Cerebellar nuclear complex (tissue), 1 donor: Measurements from ENCODE around the gene C20orf144.
"Not testable (repeated sequence)": the region's sequence is repeated elsewhere in the genome, so short reads cannot be mapped to it uniquely, and the experiment has no call there.

Experiments
- DNase-seq, 2 experiments: peaks; one replicate each; lab custom pipeline; 2025; lab: John Stamatoyannopoulos, UW

C20orf144 gene

GRCh38 chr20:33662172-33662571 lies at the start of gene C20orf144:
Gene C20orf144, plus strand, starts transcription at chr20:33662327. Its CDS starts 19 bp downstream, at chr20:33662346.
- DNase-seq, result no peak

- no peak for DNase-seq
Observed at GRCh38 chr20:33621717-33622400, 40.3 kb upstream of the C20orf144 start.

- no peak for DNase-seq
Observed at GRCh38 chr20:33622705-33623365, 39.3 kb upstream of the C20orf144 start.

- no peak for DNase-seq
Observed at GRCh38 chr20:33624399-33624798, 37.7 kb upstream of the C20orf144 start.

GRCh38 chr20:33626190-33626589 lies 35.9 kb upstream of the C20orf144 start:
- no peak for DNase-seq

GRCh38 chr20:33627577-33628216 lies 34.4 kb upstream of the C20orf144 start:
- no peak for DNase-seq

- DNase-seq, result no peak
Observed at GRCh38 chr20:33629533-33629932, 32.6 kb upstream of the C20orf144 start.

GRCh38 chr20:33629979-33630378 lies 32.1 kb upstream of the C20orf144 start:
- no peak for DNase-seq

GRCh38 chr20:33630507-33630906 lies 31.6 kb upstream of the C20orf144 start:
- DNase-seq, result no peak

- DNase-seq, result not testable (repeated sequence)
Observed at GRCh38 chr20:33631910-33632309, 30.2 kb upstream of the C20orf144 start.

GRCh38 chr20:33635341-33635740 lies 26.8 kb upstream of the C20orf144 start:
- no peak for DNase-seq

GRCh38 chr20:33636776-33637175 lies 25.4 kb upstream of the C20orf144 start:
- no peak for DNase-seq

- no peak for DNase-seq
Observed at GRCh38 chr20:33640287-33640686, 21.8 kb upstream of the C20orf144 start.

- no peak for DNase-seq
Observed at GRCh38 chr20:33644313-33645071, 17.6 kb upstream of the C20orf144 start.

- DNase-seq, result no peak
Observed at GRCh38 chr20:33645072-33645358, 17.1 kb upstream of the C20orf144 start.

- no peak for DNase-seq
Observed at GRCh38 chr20:33645396-33645795, 16.7 kb upstream of the C20orf144 start.

- DNase-seq, result no peak
Observed at GRCh38 chr20:33646191-33646590, 15.9 kb upstream of the C20orf144 start.

- DNase-seq, result not testable (repeated sequence)
Observed at GRCh38 chr20:33646959-33647602, 15.0 kb upstream of the C20orf144 start.

GRCh38 chr20:33647603-33648395 lies 14.3 kb upstream of the C20orf144 start:
- DNase-seq, result no peak

GRCh38 chr20:33648396-33649004 lies 13.6 kb upstream of the C20orf144 start:
- DNase-seq, result no peak

GRCh38 chr20:33649201-33649681 lies 12.9 kb upstream of the C20orf144 start:
- DNase-seq, result no peak
